ENCODE results near the gene LPCAT2.

DNA sequence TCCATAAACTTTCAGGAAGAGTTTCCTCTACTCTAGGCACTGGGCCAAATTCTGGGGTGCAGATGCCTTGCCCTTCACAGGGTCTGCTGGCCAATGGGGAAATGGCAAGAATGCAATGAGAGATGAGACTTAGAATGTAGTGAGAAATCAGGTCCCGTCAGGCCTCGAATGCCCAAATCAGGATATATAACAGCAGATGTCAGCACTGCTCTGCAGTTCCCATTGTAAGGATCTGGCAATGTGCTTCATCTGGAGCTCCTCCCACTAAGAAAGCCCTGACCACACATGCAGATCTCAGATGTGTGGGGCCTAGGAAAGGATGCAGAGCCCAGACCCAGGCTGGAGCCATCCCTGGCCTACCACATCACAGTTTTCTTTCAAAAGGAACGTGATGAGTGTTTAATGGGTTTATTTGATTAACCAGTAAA lies 13.9 kb upstream of the LPCAT2 start:
- TF ChIP-seq, protein P1, sequence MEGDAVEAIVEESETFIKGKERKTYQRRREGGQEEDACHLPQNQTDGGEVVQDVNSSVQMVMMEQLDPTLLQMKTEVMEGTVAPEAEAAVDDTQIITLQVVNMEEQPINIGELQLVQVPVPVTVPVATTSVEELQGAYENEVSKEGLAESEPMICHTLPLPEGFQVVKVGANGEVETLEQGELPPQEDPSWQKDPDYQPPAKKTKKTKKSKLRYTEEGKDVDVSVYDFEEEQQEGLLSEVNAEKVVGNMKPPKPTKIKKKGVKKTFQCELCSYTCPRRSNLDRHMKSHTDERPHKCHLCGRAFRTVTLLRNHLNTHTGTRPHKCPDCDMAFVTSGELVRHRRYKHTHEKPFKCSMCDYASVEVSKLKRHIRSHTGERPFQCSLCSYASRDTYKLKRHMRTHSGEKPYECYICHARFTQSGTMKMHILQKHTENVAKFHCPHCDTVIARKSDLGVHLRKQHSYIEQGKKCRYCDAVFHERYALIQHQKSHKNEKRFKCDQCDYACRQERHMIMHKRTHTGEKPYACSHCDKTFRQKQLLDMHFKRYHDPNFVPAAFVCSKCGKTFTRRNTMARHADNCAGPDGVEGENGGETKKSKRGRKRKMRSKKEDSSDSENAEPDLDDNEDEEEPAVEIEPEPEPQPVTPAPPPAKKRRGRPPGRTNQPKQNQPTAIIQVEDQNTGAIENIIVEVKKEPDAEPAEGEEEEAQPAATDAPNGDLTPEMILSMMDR (IDR thresholded peaks at IDR 0.05; ENCODE audit: low read depth, low read length), result peak; percentile 10
- no peak for TF ChIP-seq POLR2A (IDR thresholded peaks at IDR 0.05; ENCODE audit: extremely low read depth, insufficient read length)

Data from NB4 (cell line).